ENCODE measurements around the gene CD248. TPM values are rescaled to one million over a fixed set of nuclear protein-coding genes. Genes with fewer than 3 reads are reported as not detected.

CD248 gene
- total RNA-seq, 1 experiment from 2014 or later = 2.6 TPM

DNA sequence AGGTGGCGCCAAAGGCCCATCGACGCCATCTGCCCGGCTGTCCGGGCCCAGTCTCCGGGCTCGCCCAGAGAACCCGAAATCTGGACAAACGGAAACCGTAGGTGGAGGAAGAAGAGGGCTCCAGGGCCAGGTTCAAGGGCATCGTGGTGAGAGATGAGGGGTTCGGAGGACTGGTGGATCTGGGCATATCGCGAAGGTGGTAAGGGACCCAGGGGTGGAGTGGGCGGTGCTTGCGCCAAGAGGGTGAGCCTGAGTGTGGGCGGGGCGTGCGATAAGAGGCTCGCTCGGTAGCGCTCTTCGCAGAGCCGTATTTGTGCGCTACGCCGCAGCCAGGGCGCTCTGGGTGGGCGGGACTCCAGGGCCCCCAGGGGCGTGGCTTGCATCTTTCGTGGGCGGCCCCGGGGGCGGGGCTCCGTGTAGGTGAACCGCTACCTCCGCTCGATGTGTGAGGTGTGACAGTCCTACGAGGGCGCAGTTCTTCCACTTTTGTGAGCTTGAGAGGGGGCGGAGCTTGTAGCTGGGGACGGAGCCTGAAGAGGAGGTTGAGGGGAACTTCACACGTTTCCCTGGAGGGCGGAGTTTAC, 4.8 kb downstream of the CD248 start (continued):
- TF ChIP-seq FOXK1 (CRISPR knock-in tag; IDR thresholded peaks at IDR 0.05) (0 out of 2 replicates have a peak, but pooled peaks have one; percentile 58), TP53 (CRISPR knock-in tag; IDR thresholded peaks at IDR 0.05) (no peak), RORB (CRISPR knock-in tag; IDR thresholded peaks at IDR 0.05) (no peak)
- TF ChIP-seq, protein P1, sequence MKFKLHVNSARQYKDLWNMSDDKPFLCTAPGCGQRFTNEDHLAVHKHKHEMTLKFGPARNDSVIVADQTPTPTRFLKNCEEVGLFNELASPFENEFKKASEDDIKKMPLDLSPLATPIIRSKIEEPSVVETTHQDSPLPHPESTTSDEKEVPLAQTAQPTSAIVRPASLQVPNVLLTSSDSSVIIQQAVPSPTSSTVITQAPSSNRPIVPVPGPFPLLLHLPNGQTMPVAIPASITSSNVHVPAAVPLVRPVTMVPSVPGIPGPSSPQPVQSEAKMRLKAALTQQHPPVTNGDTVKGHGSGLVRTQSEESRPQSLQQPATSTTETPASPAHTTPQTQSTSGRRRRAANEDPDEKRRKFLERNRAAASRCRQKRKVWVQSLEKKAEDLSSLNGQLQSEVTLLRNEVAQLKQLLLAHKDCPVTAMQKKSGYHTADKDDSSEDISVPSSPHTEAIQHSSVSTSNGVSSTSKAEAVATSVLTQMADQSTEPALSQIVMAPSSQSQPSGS (CRISPR knock-in tag; IDR thresholded peaks at IDR 0.05; ENCODE audit: borderline replicate concordance, low read depth) = no peak
- TF ChIP-seq, protein P2, sequence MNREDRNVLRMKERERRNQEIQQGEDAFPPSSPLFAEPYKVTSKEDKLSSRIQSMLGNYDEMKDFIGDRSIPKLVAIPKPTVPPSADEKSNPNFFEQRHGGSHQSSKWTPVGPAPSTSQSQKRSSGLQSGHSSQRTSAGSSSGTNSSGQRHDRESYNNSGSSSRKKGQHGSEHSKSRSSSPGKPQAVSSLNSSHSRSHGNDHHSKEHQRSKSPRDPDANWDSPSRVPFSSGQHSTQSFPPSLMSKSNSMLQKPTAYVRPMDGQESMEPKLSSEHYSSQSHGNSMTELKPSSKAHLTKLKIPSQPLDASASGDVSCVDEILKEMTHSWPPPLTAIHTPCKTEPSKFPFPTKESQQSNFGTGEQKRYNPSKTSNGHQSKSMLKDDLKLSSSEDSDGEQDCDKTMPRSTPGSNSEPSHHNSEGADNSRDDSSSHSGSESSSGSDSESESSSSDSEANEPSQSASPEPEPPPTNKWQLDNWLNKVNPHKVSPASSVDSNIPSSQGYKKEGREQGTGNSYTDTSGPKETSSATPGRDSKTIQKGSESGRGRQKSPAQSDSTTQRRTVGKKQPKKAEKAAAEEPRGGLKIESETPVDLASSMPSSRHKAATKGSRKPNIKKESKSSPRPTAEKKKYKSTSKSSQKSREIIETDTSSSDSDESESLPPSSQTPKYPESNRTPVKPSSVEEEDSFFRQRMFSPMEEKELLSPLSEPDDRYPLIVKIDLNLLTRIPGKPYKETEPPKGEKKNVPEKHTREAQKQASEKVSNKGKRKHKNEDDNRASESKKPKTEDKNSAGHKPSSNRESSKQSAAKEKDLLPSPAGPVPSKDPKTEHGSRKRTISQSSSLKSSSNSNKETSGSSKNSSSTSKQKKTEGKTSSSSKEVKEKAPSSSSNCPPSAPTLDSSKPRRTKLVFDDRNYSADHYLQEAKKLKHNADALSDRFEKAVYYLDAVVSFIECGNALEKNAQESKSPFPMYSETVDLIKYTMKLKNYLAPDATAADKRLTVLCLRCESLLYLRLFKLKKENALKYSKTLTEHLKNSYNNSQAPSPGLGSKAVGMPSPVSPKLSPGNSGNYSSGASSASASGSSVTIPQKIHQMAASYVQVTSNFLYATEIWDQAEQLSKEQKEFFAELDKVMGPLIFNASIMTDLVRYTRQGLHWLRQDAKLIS (CRISPR knock-in tag; IDR thresholded peaks at IDR 0.05; ENCODE audit: borderline replicate concordance) = no peak
- TF ChIP-seq, protein P3, sequence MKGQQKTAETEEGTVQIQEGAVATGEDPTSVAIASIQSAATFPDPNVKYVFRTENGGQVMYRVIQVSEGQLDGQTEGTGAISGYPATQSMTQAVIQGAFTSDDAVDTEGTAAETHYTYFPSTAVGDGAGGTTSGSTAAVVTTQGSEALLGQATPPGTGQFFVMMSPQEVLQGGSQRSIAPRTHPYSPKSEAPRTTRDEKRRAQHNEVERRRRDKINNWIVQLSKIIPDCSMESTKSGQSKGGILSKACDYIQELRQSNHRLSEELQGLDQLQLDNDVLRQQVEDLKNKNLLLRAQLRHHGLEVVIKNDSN (CRISPR knock-in tag; IDR thresholded peaks at IDR 0.05) = no peak
- TF ChIP-seq, protein P4, sequence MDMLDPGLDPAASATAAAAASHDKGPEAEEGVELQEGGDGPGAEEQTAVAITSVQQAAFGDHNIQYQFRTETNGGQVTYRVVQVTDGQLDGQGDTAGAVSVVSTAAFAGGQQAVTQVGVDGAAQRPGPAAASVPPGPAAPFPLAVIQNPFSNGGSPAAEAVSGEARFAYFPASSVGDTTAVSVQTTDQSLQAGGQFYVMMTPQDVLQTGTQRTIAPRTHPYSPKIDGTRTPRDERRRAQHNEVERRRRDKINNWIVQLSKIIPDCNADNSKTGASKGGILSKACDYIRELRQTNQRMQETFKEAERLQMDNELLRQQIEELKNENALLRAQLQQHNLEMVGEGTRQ (CRISPR knock-in tag; IDR thresholded peaks at IDR 0.05) = no peak
- TF ChIP-seq, protein P5, sequence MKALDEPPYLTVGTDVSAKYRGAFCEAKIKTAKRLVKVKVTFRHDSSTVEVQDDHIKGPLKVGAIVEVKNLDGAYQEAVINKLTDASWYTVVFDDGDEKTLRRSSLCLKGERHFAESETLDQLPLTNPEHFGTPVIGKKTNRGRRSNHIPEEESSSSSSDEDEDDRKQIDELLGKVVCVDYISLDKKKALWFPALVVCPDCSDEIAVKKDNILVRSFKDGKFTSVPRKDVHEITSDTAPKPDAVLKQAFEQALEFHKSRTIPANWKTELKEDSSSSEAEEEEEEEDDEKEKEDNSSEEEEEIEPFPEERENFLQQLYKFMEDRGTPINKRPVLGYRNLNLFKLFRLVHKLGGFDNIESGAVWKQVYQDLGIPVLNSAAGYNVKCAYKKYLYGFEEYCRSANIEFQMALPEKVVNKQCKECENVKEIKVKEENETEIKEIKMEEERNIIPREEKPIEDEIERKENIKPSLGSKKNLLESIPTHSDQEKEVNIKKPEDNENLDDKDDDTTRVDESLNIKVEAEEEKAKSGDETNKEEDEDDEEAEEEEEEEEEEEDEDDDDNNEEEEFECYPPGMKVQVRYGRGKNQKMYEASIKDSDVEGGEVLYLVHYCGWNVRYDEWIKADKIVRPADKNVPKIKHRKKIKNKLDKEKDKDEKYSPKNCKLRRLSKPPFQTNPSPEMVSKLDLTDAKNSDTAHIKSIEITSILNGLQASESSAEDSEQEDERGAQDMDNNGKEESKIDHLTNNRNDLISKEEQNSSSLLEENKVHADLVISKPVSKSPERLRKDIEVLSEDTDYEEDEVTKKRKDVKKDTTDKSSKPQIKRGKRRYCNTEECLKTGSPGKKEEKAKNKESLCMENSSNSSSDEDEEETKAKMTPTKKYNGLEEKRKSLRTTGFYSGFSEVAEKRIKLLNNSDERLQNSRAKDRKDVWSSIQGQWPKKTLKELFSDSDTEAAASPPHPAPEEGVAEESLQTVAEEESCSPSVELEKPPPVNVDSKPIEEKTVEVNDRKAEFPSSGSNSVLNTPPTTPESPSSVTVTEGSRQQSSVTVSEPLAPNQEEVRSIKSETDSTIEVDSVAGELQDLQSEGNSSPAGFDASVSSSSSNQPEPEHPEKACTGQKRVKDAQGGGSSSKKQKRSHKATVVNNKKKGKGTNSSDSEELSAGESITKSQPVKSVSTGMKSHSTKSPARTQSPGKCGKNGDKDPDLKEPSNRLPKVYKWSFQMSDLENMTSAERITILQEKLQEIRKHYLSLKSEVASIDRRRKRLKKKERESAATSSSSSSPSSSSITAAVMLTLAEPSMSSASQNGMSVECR (CRISPR knock-in tag; IDR thresholded peaks at IDR 0.05; ENCODE audit: borderline replicate concordance) = peak; percentile 52; the same call in 1 of the 2 replicates
- TF ChIP-seq, protein P6, sequence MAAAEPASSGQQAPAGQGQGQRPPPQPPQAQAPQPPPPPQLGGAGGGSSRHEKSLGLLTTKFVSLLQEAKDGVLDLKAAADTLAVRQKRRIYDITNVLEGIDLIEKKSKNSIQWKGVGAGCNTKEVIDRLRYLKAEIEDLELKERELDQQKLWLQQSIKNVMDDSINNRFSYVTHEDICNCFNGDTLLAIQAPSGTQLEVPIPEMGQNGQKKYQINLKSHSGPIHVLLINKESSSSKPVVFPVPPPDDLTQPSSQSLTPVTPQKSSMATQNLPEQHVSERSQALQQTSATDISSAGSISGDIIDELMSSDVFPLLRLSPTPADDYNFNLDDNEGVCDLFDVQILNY (CRISPR knock-in tag; IDR thresholded peaks at IDR 0.05) = no peak
- TF ChIP-seq, protein P7, sequence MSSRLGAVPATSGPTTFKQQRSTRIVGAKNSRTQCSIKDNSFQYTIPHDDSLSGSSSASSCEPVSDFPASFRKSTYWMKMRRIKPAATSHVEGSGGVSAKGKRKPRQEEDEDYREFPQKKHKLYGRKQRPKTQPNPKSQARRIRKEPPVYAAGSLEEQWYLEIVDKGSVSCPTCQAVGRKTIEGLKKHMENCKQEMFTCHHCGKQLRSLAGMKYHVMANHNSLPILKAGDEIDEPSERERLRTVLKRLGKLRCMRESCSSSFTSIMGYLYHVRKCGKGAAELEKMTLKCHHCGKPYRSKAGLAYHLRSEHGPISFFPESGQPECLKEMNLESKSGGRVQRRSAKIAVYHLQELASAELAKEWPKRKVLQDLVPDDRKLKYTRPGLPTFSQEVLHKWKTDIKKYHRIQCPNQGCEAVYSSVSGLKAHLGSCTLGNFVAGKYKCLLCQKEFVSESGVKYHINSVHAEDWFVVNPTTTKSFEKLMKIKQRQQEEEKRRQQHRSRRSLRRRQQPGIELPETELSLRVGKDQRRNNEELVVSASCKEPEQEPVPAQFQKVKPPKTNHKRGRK (CRISPR knock-in tag; IDR thresholded peaks at IDR 0.05; ENCODE audit: borderline replicate concordance) = no peak
